ENCODE measurements around the gene TMEM184A. TPM values are rescaled to one million over a fixed set of nuclear protein-coding genes. Genes with fewer than 3 reads are reported as not detected.

Gene TMEM184A
- total and polyA plus RNA-seq, 2 of the 13 experiments (the other 11 are each of a cell fraction or from before 2014, with no cell fraction given), result 9.5 to 20.4 TPM

DNA sequence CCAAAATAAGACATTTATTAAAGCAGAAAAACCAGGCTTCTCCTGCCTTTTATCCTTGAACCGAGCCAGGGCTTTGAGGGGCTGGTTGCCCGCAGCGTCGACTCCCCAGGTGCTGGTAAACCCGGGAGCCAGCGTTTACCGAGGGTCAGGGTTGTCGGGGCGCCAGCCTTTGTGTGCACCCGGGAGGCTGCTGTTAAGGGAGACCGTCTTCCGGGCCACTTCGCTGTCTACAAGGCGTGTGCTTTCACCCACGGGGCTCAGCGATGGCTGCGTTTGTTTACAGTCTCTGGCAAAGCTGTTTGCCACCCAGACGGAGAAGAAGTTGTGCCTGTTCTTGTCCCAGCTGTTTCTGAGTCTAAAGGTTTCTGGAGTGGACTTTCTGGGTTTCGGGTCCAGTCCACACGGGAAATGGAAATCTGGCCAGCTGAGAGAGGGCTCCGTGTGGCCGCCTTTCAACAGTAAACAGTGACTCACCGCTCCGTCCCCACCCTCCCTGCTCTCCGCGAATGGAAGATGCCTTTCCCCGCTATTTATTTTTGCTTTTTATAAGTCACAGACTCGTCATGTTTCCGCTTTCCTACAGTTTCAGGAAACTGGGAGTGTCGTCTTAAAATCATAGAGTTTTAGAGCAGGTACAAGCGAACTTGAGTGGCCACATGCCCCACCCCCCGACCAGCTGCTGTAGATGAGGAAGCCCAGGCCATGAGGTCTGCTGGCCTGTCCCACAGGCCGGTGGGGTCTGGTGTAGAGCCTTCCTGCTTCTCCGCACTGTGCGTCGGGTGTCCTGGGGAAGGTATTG lies 23.4 kb downstream of the TMEM184A start:
- peak; percentile 77 for DNase-seq (ENCODE audit: low spot score)
- Histone ChIP-seq H3K27ac (ENCODE audit: extremely low read length, insufficient read depth, low read length) (peak overlapping the region; percentile 81), H3K79me2 (ENCODE audit: insufficient read depth, low read length) (peaks cover 49% of the 10 kb centered on the region), H3K4me3 (replicated peaks in 1 of 3; ENCODE audit: insufficient read depth in 1 of 3, low read depth in 2 of 3, low read length in 3 of 3) (peak overlapping the region; percentile 60 to 86 (median 86)), H3K4me2 (ENCODE audit: low read depth, low read length) (peak overlapping the region; percentile 96), H4K20me1 (ENCODE audit: insufficient read depth, low read length) (peaks cover 15% of the 10 kb centered on the region; the same call in 1 of the 2 replicates), H3K4me1 (ENCODE audit: insufficient read depth, low read length) (peaks cover 68% of the 10 kb centered on the region), H3K36me3 (replicated peaks in 1 of 2; ENCODE audit: control insufficient read depth in 1 of 2, insufficient read depth in 2 of 2, low read length in 2 of 2) (peaks cover 2 to 3% of the 10 kb centered on the region in 2 experiments; a peak in 1 of 5 replicates), H3K9me3 (ENCODE audit: low read length) (no peaks in the 10 kb centered on the region), H3K27me3 (ENCODE audit: control insufficient read depth in 1 of 2, insufficient read depth in 2 of 2, low read length in 2 of 2) (peaks cover 0 to 3% of the 10 kb centered on the region in 2 experiments; a peak in 1 of 5 replicates), H2AFZ (ENCODE audit: low read length) (no peak overlapping the region), H3K9ac (ENCODE audit: insufficient read depth, low read depth, low read length) (peak overlapping the region; percentile 84)
- ATAC-seq, result peak; percentile 45
- in situ Hi-C loops (cut with HindIII; ENCODE audit: extremely low pct_ligation_motif_present, low pct_unique_long_range_greater_than_20kb) (no loop called here), intact Hi-C loops (cut with micrococcal nuclease; ENCODE audit: unreplicated experiment) (no loop called here)
- BruUV-seq (replicated peaks), result TSS peak; percentile 51
- peak; percentile 83 for FAIRE-seq
- 3% methylated on average over 17 of the region's 36 CpGs for WGBS (ENCODE audit: low lambda C conversion rate)
- ChIA-PET CTCF (ENCODE audit: low intra/inter-chr PET ratio, low total read pairs) (interaction anchor here (0.8 to 1.5 kb wide), 2 partner anchors 26 to 28 kb away, joined by 3 to 4 read pairs; no protein-coding TSS in a partner anchor), POLR2A (interaction anchor here (1.1 to 7.0 kb wide), 4 partner anchors 12 to 24 kb away, joined by 3 to 108 read pairs (median 7); partner anchors contain the start of gene TMEM184A)
- TF ChIP-seq SMYD3 (CRISPR knock-in tag; IDR thresholded peaks at IDR 0.05) (no peak), ZMYM2 (CRISPR knock-in tag; IDR thresholded peaks at IDR 0.05) (0 out of 2 replicates have a peak, but pooled peaks have one; percentile 37), CHD2 (IDR thresholded peaks at IDR 0.05; ENCODE audit: low read depth, low read length) (no peak), HOXD1 (CRISPR knock-in tag; IDR thresholded peaks at IDR 0.05) (no peak), THYN1 (CRISPR knock-in tag; IDR thresholded peaks at IDR 0.05; ENCODE audit: borderline replicate concordance, low read depth) (no peak; the same call in 1 of the 2 replicates), MTA1 (CRISPR knock-in tag; IDR thresholded peaks at IDR 0.05; ENCODE audit: borderline replicate concordance) (no peak), TAF1 (CRISPR knock-in tag; IDR thresholded peaks at IDR 0.05) (no peak), ZNF17 (CRISPR knock-in tag; IDR thresholded peaks at IDR 0.05) (no peak), ZNF12 (CRISPR knock-in tag; IDR thresholded peaks at IDR 0.05) (no peak)
- TF ChIP-seq, protein P1, sequence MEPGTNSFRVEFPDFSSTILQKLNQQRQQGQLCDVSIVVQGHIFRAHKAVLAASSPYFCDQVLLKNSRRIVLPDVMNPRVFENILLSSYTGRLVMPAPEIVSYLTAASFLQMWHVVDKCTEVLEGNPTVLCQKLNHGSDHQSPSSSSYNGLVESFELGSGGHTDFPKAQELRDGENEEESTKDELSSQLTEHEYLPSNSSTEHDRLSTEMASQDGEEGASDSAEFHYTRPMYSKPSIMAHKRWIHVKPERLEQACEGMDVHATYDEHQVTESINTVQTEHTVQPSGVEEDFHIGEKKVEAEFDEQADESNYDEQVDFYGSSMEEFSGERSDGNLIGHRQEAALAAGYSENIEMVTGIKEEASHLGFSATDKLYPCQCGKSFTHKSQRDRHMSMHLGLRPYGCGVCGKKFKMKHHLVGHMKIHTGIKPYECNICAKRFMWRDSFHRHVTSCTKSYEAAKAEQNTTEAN (CRISPR knock-in tag; conservative IDR thresholded peaks at IDR 0.05), result no peak
- TF ChIP-seq, protein P2, sequence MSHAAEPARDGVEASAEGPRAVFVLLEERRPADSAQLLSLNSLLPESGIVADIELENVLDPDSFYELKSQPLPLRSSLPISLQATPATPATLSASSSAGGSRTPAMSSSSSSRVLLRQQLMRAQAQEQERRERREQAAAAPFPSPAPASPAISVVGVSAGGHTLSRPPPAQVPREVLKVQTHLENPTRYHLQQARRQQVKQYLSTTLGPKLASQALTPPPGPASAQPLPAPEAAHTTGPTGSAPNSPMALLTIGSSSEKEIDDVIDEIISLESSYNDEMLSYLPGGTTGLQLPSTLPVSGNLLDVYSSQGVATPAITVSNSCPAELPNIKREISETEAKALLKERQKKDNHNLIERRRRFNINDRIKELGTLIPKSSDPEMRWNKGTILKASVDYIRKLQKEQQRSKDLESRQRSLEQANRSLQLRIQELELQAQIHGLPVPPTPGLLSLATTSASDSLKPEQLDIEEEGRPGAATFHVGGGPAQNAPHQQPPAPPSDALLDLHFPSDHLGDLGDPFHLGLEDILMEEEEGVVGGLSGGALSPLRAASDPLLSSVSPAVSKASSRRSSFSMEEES (CRISPR knock-in tag; IDR thresholded peaks at IDR 0.05), result peak; percentile 36; the same call in 1 of the 2 replicates
- TF ChIP-seq, protein P3, sequence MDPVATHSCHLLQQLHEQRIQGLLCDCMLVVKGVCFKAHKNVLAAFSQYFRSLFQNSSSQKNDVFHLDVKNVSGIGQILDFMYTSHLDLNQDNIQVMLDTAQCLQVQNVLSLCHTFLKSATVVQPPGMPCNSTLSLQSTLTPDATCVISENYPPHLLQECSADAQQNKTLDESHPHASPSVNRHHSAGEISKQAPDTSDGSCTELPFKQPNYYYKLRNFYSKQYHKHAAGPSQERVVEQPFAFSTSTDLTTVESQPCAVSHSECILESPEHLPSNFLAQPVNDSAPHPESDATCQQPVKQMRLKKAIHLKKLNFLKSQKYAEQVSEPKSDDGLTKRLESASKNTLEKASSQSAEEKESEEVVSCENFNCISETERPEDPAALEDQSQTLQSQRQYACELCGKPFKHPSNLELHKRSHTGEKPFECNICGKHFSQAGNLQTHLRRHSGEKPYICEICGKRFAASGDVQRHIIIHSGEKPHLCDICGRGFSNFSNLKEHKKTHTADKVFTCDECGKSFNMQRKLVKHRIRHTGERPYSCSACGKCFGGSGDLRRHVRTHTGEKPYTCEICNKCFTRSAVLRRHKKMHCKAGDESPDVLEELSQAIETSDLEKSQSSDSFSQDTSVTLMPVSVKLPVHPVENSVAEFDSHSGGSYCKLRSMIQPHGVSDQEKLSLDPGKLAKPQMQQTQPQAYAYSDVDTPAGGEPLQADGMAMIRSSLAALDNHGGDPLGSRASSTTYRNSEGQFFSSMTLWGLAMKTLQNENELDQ (CRISPR knock-in tag; IDR thresholded peaks at IDR 0.05; ENCODE audit: borderline replicate concordance), result no peak
- TF ChIP-seq, protein P4, sequence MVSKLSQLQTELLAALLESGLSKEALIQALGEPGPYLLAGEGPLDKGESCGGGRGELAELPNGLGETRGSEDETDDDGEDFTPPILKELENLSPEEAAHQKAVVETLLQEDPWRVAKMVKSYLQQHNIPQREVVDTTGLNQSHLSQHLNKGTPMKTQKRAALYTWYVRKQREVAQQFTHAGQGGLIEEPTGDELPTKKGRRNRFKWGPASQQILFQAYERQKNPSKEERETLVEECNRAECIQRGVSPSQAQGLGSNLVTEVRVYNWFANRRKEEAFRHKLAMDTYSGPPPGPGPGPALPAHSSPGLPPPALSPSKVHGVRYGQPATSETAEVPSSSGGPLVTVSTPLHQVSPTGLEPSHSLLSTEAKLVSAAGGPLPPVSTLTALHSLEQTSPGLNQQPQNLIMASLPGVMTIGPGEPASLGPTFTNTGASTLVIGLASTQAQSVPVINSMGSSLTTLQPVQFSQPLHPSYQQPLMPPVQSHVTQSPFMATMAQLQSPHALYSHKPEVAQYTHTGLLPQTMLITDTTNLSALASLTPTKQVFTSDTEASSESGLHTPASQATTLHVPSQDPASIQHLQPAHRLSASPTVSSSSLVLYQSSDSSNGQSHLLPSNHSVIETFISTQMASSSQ (IDR thresholded peaks at IDR 0.05; ENCODE audit: low read depth), result no peak
- TF ChIP-seq, protein P4 (CRISPR knock-in tag; IDR thresholded peaks at IDR 0.05; ENCODE audit: borderline replicate concordance), result no peak

Data from HepG2 (cell line).